SK-N-SH treated with all-trans-retinoic acid at 6 μM for 48 hours (cell line): Measurements from ENCODE around the gene KIRREL3.

Experiments
- BACH2 ChIP-seq: fragments of 250-450 bp; sonication (Bioruptor Pico); IDR thresholded peaks from 2 replicates; pipeline ENCODE4 v1.9.0; 2021; ENCODE audit warnings: mild to moderate bottlenecking, borderline replicate concordance
- ISL1 ChIP-seq: fragments of 250-450 bp; sonication (Bioruptor Pico); IDR thresholded peaks from 2 replicates; pipeline ENCODE4 v2.1.2; 2022; ENCODE audit warnings: mild to moderate bottlenecking, moderate library complexity
- PATZ1 ChIP-seq: fragments of 250-450 bp; sonication (Bioruptor Pico); IDR thresholded peaks from 2 replicates; pipeline ENCODE4 v1.8.0; 2020; ENCODE audit warnings: mild to moderate bottlenecking, moderate library complexity, borderline replicate concordance
- RARB ChIP-seq: fragments of 250-450 bp; sonication (Bioruptor Pico); IDR thresholded peaks from 2 replicates; pipeline ENCODE4 v1.8.0; 2021; ENCODE audit warnings: mild to moderate bottlenecking, moderate library complexity
- TOX ChIP-seq: fragments of 250-450 bp; sonication (Bioruptor Pico); IDR thresholded peaks from 2 replicates; pipeline ENCODE4 v1.8.0; 2021; ENCODE audit warnings: mild to moderate bottlenecking, moderate library complexity, borderline replicate concordance
- TSHZ2 ChIP-seq: fragments of 250-450 bp; sonication (Bioruptor Pico); IDR thresholded peaks from 2 replicates; pipeline ENCODE4 v1.5.0; 2020; ENCODE audit warnings: mild to moderate bottlenecking, moderate library complexity
- ZC3H10 ChIP-seq: fragments of 250-450 bp; sonication (Bioruptor Pico); IDR thresholded peaks from 2 replicates; pipeline ENCODE4 v1.5.1; 2021; ENCODE audit warnings: mild to moderate bottlenecking, moderate library complexity
- ZFP3 ChIP-seq: fragments of 250-450 bp; sonication (Bioruptor Pico); IDR thresholded peaks from 2 replicates; pipeline ENCODE4 v1.5.0; 2020; ENCODE audit warnings: mild to moderate bottlenecking, moderate library complexity

DNA sequence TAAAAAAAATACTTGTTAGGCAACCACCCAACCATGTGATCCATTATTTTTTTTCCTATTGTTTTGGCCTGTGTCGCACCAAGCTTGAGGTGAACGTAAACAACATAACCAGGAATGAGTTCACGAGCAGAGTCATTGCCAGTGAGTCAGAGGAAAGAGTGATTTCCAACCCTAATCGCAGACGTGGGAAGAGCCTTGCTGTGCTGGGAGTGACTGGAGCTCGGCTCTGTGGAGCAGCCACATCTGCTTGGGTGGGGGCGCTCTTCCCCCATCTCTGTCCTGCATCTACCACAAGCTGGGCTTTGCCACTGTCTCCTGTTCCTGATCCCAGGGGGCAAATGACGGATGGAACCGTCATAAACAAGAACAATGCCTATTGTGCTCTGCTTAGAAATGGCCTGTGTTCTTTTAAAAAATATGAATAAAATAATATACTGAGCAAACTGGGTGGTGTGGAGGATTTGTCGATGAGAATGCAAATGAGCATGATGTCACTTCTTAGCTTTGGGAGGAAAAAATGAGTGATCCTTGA lies 210.0 kb downstream of the KIRREL3 start:
- TF ChIP-seq PATZ1 (CRISPR knock-in tag) (no peak), RARB (CRISPR knock-in tag) (no peak), TOX (CRISPR knock-in tag) (no peak), BACH2 (CRISPR knock-in tag) (no peak), TSHZ2 (CRISPR knock-in tag) (no peak), ZC3H10 (CRISPR knock-in tag) (no peak), ISL1 (CRISPR knock-in tag) (no peak), ZFP3 (no peak)
